Vagina (tissue), 2 donors: ENCODE results near the gene FAM3C.

Experiments used
- CTCF ChIP-seq, 3 experiments: fragments of 450-650 bp in 2 of 3; fragments of 200-600 bp in 1 of 3; sonication (generic) in 1 of 3; IDR thresholded peaks; one replicate each; pipeline ENCODE4 v1.5.1; 2017 to 2019; ENCODE audit warnings: antibody characterized with exemption in 3 of 3, mild to moderate bottlenecking in 2 of 3, moderate library complexity in 2 of 3
- POLR2A ChIP-seq, 2 donors: fragments of 450-650 bp; IDR thresholded peaks; one replicate each; pipeline ENCODE4 v1.6.1; 2017; ENCODE audit warnings: antibody characterized with exemption in 2 of 2, mild to moderate bottlenecking in 2 of 2, moderate library complexity in 2 of 2

- TF ChIP-seq CTCF (IDR thresholded peaks at IDR 0.05) = no peak
- TF ChIP-seq POLR2A (IDR thresholded peaks at IDR 0.05) = no peak
Measured at GRCh38 chr7:121382473-121382872, 13.6 kb downstream of the FAM3C start.
